GM12878 (cell line): Measurements from ENCODE around the gene CD93. TPM values are rescaled to one million over a fixed set of nuclear protein-coding genes. Genes with fewer than 3 reads are reported as not detected.

Experiments
- ATAC-seq: fragments of 200-7000 bp; cut with Tn5 transposase; 3 replicates; pipeline ENCODE4 v1.9.1; 2020; ENCODE audit warnings: mild to moderate bottlenecking, moderate library complexity
- BruUV-seq: library from RNA; stranded (reverse); fragments of 400-500 nt; replicated peaks from 2 replicates; lab custom pipeline; 2021; lab: Mats Ljungman, UMichigan
- CTCF ChIA-PET: fragments of 300-600 bp; sonication (Branson Sonifier 250); formaldehyde crosslinking; extraction: SDS; loops from one replicate; lab custom pipeline; 2021; ENCODE audit warnings: inconsistent platforms; lab: Yijun Ruan, JAX
- POLR2A ChIA-PET: fragments of 350-600 bp; formaldehyde crosslinking; extraction: SDS; loops from one replicate; lab custom pipeline; 2021; ENCODE audit warnings: inconsistent platforms; lab: Charles Lee
- RAD21 ChIA-PET: fragments of 300-600 bp; sonication (Branson Sonifier 250); formaldehyde crosslinking; loops from one replicate; lab custom pipeline; 2023; ENCODE audit warnings: antibody characterized with exemption; ENCODE audit not compliant: unreplicated experiment; lab: Charles Lee
- SMC1A ChIA-PET: fragments of 300-600 bp; sonication (Branson Sonifier 250); formaldehyde crosslinking; loops from one replicate; lab custom pipeline; 2023; ENCODE audit not compliant: unreplicated experiment, uncharacterized antibody; lab: Charles Lee
- DNase-seq: peaks from one replicate; pipeline ENCODE4 v3.0.0-alpha.2; 2011; ENCODE audit warnings: low read depth, low spot score
- FAIRE-seq: peaks from 3 replicates; lab custom pipeline; 2011; peaks lifted over from hg19 to GRCh38; lab: Jason Lieb, UNC
- H2AFZ ChIP-seq: 2 replicates; pipeline ENCODE4 v1.6.0; 2011; ENCODE audit warnings: low read depth, low read length, control low read depth; ENCODE audit not compliant: control insufficient read depth
- H3K27ac ChIP-seq: 2 replicates; pipeline ENCODE4 v1.5.1; 2011; ENCODE audit warnings: control low read depth; ENCODE audit not compliant: control insufficient read depth, insufficient read depth
- H3K27me3 ChIP-seq, 2 experiments: replicated peaks in 1 of 2; 2 replicates each; pipeline versions ENCODE4 v1.6.0 to v1.6.1; 2011; ENCODE audit warnings: low read length in 1 of 2; ENCODE audit not compliant: control insufficient read depth in 2 of 2, insufficient read depth in 2 of 2
- H3K36me3 ChIP-seq, 2 experiments: 2 replicates each; pipeline ENCODE4 v1.5.1; 2011; ENCODE audit warnings: low read length in 1 of 2; ENCODE audit not compliant: control insufficient read depth in 2 of 2, insufficient read depth in 2 of 2
- H3K4me1 ChIP-seq: 2 replicates; pipeline ENCODE4 v1.6.1; 2011; ENCODE audit warnings: mild to moderate bottlenecking, low read length, moderate library complexity, mixed read lengths; ENCODE audit not compliant: control insufficient read depth, insufficient read depth
- H3K4me2 ChIP-seq: 2 replicates; pipeline ENCODE4 v1.6.0; 2011; ENCODE audit warnings: control low read depth; ENCODE audit not compliant: control insufficient read depth, insufficient read depth
- H3K4me3 ChIP-seq: fragments of 200-600 bp; sonication (generic); 2 replicates; pipeline ENCODE4 v1.5.1; 2016
- H3K79me2 ChIP-seq: 2 replicates; pipeline ENCODE4 v1.6.0; 2011; ENCODE audit warnings: low read length; ENCODE audit not compliant: control insufficient read depth, insufficient read depth
- H3K9ac ChIP-seq: 2 replicates; pipeline ENCODE4 v1.8.0; 2011; ENCODE audit warnings: low read length, control low read depth, mixed read lengths; ENCODE audit not compliant: control insufficient read depth, insufficient read depth
- H3K9me3 ChIP-seq: replicated peaks from 3 replicates; pipeline ENCODE4 v1.5.1; 2011; ENCODE audit warnings: mild to moderate bottlenecking, low read length; ENCODE audit not compliant: control insufficient read depth, insufficient read depth
- H4K20me1 ChIP-seq: 2 replicates; pipeline ENCODE4 v1.6.0; 2011; ENCODE audit not compliant: control insufficient read depth, insufficient read depth
- ATF2 ChIP-seq: IDR thresholded peaks from 2 replicates; pipeline ENCODE4 v1.6.1; 2012; ENCODE audit warnings: low read length, inconsistent platforms
- BHLHE40 ChIP-seq, 2 experiments: fragments of 450-650 bp in 1 of 2; IDR thresholded peaks; 2 replicates each; pipeline ENCODE4 v1.6.1; 2011 to 2017; ENCODE audit warnings: low read depth in 2 of 2, borderline replicate concordance in 1 of 2, improper control_type of control experiment in 1 of 2, low read length in 1 of 2, mild to moderate bottlenecking in 1 of 2
- ETV6 ChIP-seq, 2 experiments: fragments of 450-650 bp in 1 of 2; IDR thresholded peaks in 1 of 2; conservative IDR thresholded peaks in 1 of 2; 2 replicates each; pipeline ENCODE4 v1.6.1; 2014; ENCODE audit warnings: antibody characterized with exemption in 1 of 2, borderline replicate concordance in 1 of 2, low read depth in 1 of 2, mild to moderate bottlenecking in 1 of 2, moderate library complexity in 1 of 2
- IRF4 ChIP-seq: IDR thresholded peaks from 2 replicates; pipeline ENCODE4 v1.6.1; 2011; ENCODE audit warnings: low read depth, low read length
- IRF5 ChIP-seq: fragments of 450-650 bp; IDR thresholded peaks from 2 replicates; pipeline ENCODE4 v1.6.1; 2017; ENCODE audit warnings: borderline replicate concordance
- NFXL1 ChIP-seq: fragments of 450-650 bp; IDR thresholded peaks from 2 replicates; pipeline ENCODE4 v1.6.1; 2017; ENCODE audit warnings: antibody characterized with exemption, mild to moderate bottlenecking, borderline replicate concordance
- POLR2A ChIP-seq: IDR thresholded peaks from 2 replicates; pipeline ENCODE4 v1.6.1; 2011; ENCODE audit warnings: low read depth, mild to moderate bottlenecking, low read length
- RAD51 ChIP-seq: fragments of 450-650 bp; IDR thresholded peaks from 2 replicates; pipeline ENCODE4 v1.6.1; 2016; ENCODE audit warnings: moderate library complexity, mild to moderate bottlenecking, inconsistent platforms
- SIX5 ChIP-seq: IDR thresholded peaks from 2 replicates; pipeline ENCODE4 v1.6.1; 2011; ENCODE audit warnings: mild to moderate bottlenecking, low read depth, low read length, moderate library complexity; ENCODE audit not compliant: severe bottlenecking
- TAF1 ChIP-seq: IDR thresholded peaks from 2 replicates; pipeline ENCODE4 v1.6.1; 2011; ENCODE audit warnings: mild to moderate bottlenecking, low read depth, low read length, borderline replicate concordance
- USF2 ChIP-seq: IDR thresholded peaks from 2 replicates; pipeline ENCODE4 v1.6.1; 2011; ENCODE audit warnings: low read depth, low read length, improper control_type of control experiment, borderline replicate concordance
- WRNIP1 ChIP-seq: IDR thresholded peaks from 2 replicates; pipeline ENCODE4 v1.6.1; 2011; ENCODE audit warnings: low read depth, low read length, improper control_type of control experiment, borderline replicate concordance
- WGBS: methylation state at CpG from one replicate; pipeline ENCODE4 v1.1.6; 2016; ENCODE audit warnings: low lambda C conversion rate; ENCODE audit not compliant: insufficient replicate concordance, insufficient coverage; ENCODE audit errors: missing lambda C conversion rate; 5-methylcytosine and 5-hydroxymethylcytosine counted together
- in situ Hi-C: fragments of 300-500 bp; cut with MboI; formaldehyde crosslinking; loops from 9 replicates; pipeline ENCODE4 v1.14.3; 2018; ENCODE audit warnings: mixed read lengths
- intact Hi-C: fragments of 100-400 bp; cut with micrococcal nuclease; formaldehyde crosslinking; loops from one replicate; pipeline ENCODE4 v1.14.2; 2022; ENCODE audit not compliant: unreplicated experiment
- polyA plus RNA-seq, 11 experiments: library from polyadenylated mRNA; depleted of rRNA in 4 of 11; unstranded in 6 of 11; stranded (reverse) in 5 of 11; fragments of >200 nt; fragmentation: Nextera tagmentation in 4 of 11; fragmentation: Illumina TruSeq in 1 of 11; extraction: Ambion mirVana in 4 of 11; extraction: Trizol in 1 of 11; gene quantifications; 1 replicate in 1 of 11; 2 replicates in 10 of 11; pipeline versions ENCODE4 v1.2.1 to v1.2.3, GENCODE V29; 2011 to 2016; ENCODE audit warnings: inconsistent platforms in 2 of 11, missing spikeins in 2 of 11, low read depth in 1 of 11
- total RNA-seq, 4 experiments: library from RNA; depleted of rRNA in 3 of 4; stranded (reverse); fragments of >200 nt in 3 of 4; fragmentation: Illumina TruSeq in 1 of 4; extraction: Trizol in 1 of 4; gene quantifications; 2 replicates each; pipeline versions ENCODE4 v1.2.1 to v1.2.3, GENCODE V29; 2013 to 2021
- TF ChIP-seq, protein P1 (sequence below): fragments of 450-650 bp; conservative IDR thresholded peaks from 2 replicates; pipeline ENCODE4 v1.6.1; 2017; ENCODE audit warnings: mild to moderate bottlenecking, moderate library complexity

Gene CD93
- total and polyA plus RNA-seq, 10 of the 15 experiments (the other 5 are each of a cell fraction or from before 2014, with no cell fraction given) = 0.20 to 2.7 (median 0.92) TPM

- Histone ChIP-seq H3K79me2 (no peaks in the 10 kb centered on the region), H2AFZ (no peak overlapping the region), H3K27ac (no peak overlapping the region), H3K4me1 (no peaks in the 10 kb centered on the region), H3K9me3 (no peaks in the 10 kb centered on the region), H3K27me3 (no peaks in the 10 kb centered on the region; a peak in 1 of 4 replicates), H3K4me3 (no peak overlapping the region), H4K20me1 (no peaks in the 10 kb centered on the region), H3K4me2 (no peak overlapping the region), H3K36me3 (no peaks in the 10 kb centered on the region), H3K9ac (no peak overlapping the region)
- TF ChIP-seq SIX5 (no peak), USF2 (no peak), BHLHE40 (IDR thresholded peaks at IDR 0.05; ENCODE audit: borderline replicate concordance in 1 of 2, low read depth in 2 of 2, low read length in 1 of 2) (no peak), TAF1 (no peak), POLR2A (no peak), IRF4 (no peak), NFXL1 (no peak), WRNIP1 (no peak), RAD51 (no peak), ATF2 (no peak), IRF5 (no peak), ETV6 (conservative IDR thresholded peaks at IDR 0.05 in 1 of 2, IDR thresholded peaks at IDR 0.05 in 1 of 2; ENCODE audit: borderline replicate concordance in 1 of 2, low read depth in 1 of 2) (no peak)
- TF ChIP-seq, protein P1, sequence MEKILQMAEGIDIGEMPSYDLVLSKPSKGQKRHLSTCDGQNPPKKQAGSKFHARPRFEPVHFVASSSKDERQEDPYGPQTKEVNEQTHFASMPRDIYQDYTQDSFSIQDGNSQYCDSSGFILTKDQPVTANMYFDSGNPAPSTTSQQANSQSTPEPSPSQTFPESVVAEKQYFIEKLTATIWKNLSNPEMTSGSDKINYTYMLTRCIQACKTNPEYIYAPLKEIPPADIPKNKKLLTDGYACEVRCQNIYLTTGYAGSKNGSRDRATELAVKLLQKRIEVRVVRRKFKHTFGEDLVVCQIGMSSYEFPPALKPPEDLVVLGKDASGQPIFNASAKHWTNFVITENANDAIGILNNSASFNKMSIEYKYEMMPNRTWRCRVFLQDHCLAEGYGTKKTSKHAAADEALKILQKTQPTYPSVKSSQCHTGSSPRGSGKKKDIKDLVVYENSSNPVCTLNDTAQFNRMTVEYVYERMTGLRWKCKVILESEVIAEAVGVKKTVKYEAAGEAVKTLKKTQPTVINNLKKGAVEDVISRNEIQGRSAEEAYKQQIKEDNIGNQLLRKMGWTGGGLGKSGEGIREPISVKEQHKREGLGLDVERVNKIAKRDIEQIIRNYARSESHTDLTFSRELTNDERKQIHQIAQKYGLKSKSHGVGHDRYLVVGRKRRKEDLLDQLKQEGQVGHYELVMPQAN = no peak
- no TSS peak for BruUV-seq
- 33% methylated on average over 11 of the region's 11 CpGs for WGBS
- intact Hi-C loops (no loop called here), in situ Hi-C loops (no loop called here)
- no peak for FAIRE-seq
- ChIA-PET RAD21 (interaction anchor here (1.2 to 1.5 kb wide), 3 partner anchors 10 to 97 kb away, joined by 3 to 4 read pairs (median 4); no protein-coding TSS in a partner anchor), POLR2A (no interaction called here), SMC1A (interaction anchor here (0.6 to 2.1 kb wide), 7 partner anchors 13 to 248 kb away, joined by 3 to 8 read pairs (median 4); partner anchors contain the start of gene CD93), CTCF (interaction anchor here (0.7 to 1.2 kb wide), 2 partner anchors 13 to 36 kb away, joined by 4 to 5 read pairs; no protein-coding TSS in a partner anchor)
- no peak for DNase-seq
- no peak for ATAC-seq
Observed at GRCh38 chr20:23103284-23104018, 17.3 kb upstream of the CD93 start.
